ENCODE data around the gene NFIB. TPM values are rescaled to one million over a fixed set of nuclear protein-coding genes. Genes with fewer than 3 reads are reported as not detected.

The NFIB gene
- total and polyA plus RNA-seq, 2 of the 8 experiments (the other 6 are each of a cell fraction or from before 2014, with no cell fraction given) = 2.6 to 13.1 TPM

DNA sequence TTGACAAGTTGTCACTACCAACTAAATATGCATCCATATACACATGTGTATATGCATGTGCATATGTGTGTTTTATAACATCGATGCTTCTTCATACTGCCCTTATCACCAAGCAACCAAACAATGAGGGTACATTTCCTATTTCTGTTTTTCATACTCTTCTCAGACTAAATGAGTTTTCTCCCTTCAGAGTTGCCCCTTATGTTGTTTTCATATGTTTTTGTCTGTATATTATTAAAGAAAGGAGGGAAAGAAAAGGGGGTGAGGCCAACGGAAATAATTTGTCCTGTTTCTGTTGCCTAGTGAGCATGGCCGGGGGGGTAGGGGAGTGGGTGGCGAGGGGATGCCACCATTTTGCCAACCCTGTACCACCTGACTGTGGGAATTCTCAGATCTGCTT lies 28.8 kb upstream of the NFIB start (continued):
- TF ChIP-seq BRCA1 (IDR thresholded peaks at IDR 0.05; ENCODE audit: low read depth, low read length) (no peak), SIX5 (IDR thresholded peaks at IDR 0.05; ENCODE audit: low read depth, low read length) (no peak), CREB1 (IDR thresholded peaks at IDR 0.05) (no peak), SRF (IDR thresholded peaks at IDR 0.05; ENCODE audit: low read depth, low read length) (no peak)
